CD8-positive, alpha-beta memory T cell (primary cell): ENCODE measurements around the gene RAE1. TPM values are rescaled to one million over a fixed set of nuclear protein-coding genes. Genes with fewer than 3 reads are reported as not detected.

Source experiments
- CTCF ChIA-PET: fragments of 350-600 bp; sonication (Branson Sonifier 250); formaldehyde crosslinking; loops from one replicate; lab custom pipeline; 2021; ENCODE audit warnings: antibody characterized with exemption; lab: Charles Lee
- POLR2A ChIA-PET: fragments of 350-600 bp; sonication (Branson Sonifier 250); formaldehyde crosslinking; loops from one replicate; lab custom pipeline; 2021; ENCODE audit warnings: antibody characterized with exemption; lab: Charles Lee
- DNase-seq, 5 donors: peaks; one replicate each; pipeline versions ENCODE4 v3.0.0 to v3.0.0-alpha.2; 2020 to 2022; ENCODE audit warnings: mixed read lengths in 1 of 5
- H3K27ac ChIP-seq: one replicate; pipeline ENCODE4 v1.7.0; 2013; ENCODE audit warnings: low read depth, mild to moderate bottlenecking, low read length, moderate library complexity
- H3K27me3 ChIP-seq: 2 replicates; pipeline ENCODE4 v1.7.0; 2013; ENCODE audit warnings: low read length, mild to moderate bottlenecking; ENCODE audit not compliant: insufficient read depth, poor library complexity, severe bottlenecking
- H3K36me3 ChIP-seq: 2 replicates; pipeline ENCODE4 v1.7.0; 2013; ENCODE audit warnings: mild to moderate bottlenecking, low read length, moderate library complexity; ENCODE audit not compliant: insufficient read depth
- H3K4me1 ChIP-seq: 2 replicates; pipeline ENCODE4 v1.7.0; 2013; ENCODE audit warnings: mild to moderate bottlenecking, low read length, moderate library complexity; ENCODE audit not compliant: insufficient read depth
- H3K4me3 ChIP-seq: 2 replicates; pipeline ENCODE4 v1.7.0; 2013; ENCODE audit warnings: mild to moderate bottlenecking, low read length
- H3K9me3 ChIP-seq: 2 replicates; pipeline ENCODE4 v1.7.0; 2013; ENCODE audit warnings: mild to moderate bottlenecking, low read length
- H3K27ac Mint-ChIP-seq, 8 donors: one replicate each; pipeline ENCODE4 v1.8.0; 2020 to 2021; ENCODE audit warnings: mixed read lengths in 8 of 8, mild to moderate bottlenecking in 6 of 8, inconsistent platforms in 3 of 8, moderate library complexity in 3 of 8
- H3K27me3 Mint-ChIP-seq, 2 donors: one replicate each; pipeline ENCODE4 v1.8.0; 2020 to 2021; ENCODE audit warnings: mixed read lengths in 2 of 2, mild to moderate bottlenecking in 1 of 2, moderate library complexity in 1 of 2
- H3K36me3 Mint-ChIP-seq, 3 donors: one replicate each; pipeline ENCODE4 v1.8.0; 2020 to 2021; ENCODE audit warnings: mixed read lengths in 3 of 3, inconsistent platforms in 1 of 3, mild to moderate bottlenecking in 1 of 3
- H3K4me1 Mint-ChIP-seq, 3 donors: one replicate each; pipeline ENCODE4 v1.8.0; 2020 to 2021; ENCODE audit warnings: mixed read lengths in 3 of 3, inconsistent platforms in 1 of 3, mild to moderate bottlenecking in 1 of 3
- H3K4me3 Mint-ChIP-seq, 7 donors: one replicate each; pipeline ENCODE4 v1.8.0; 2020 to 2021; ENCODE audit warnings: mixed read lengths in 7 of 7, mild to moderate bottlenecking in 6 of 7, moderate library complexity in 4 of 7, inconsistent platforms in 2 of 7
- H3K9me3 Mint-ChIP-seq, 5 donors: one replicate each; pipeline ENCODE4 v1.8.0; 2020 to 2022; ENCODE audit warnings: mixed read lengths in 5 of 5, mild to moderate bottlenecking in 3 of 5, moderate library complexity in 2 of 5, inconsistent platforms in 1 of 5
- polyA plus RNA-seq: library from polyadenylated mRNA; unstranded; fragments of 300-500 nt; fragmentation: Illumina TruSeq; gene quantifications from one replicate; pipeline ENCODE4 v1.2.3, GENCODE V29; 2021
- total RNA-seq, 2 experiments: library from RNA; stranded (reverse); gene quantifications; one replicate each; pipeline ENCODE4 v1.2.3, GENCODE V29; 2021

RAE1 gene
- total and polyA plus RNA-seq, 3 experiments from 2014 or later, result 40.7 to 52.8 (median 50.2) TPM

GRCh38 chr20:57321142-57321541 is 29.9 kb upstream of the RAE1 start:
- no peak overlapping the region for H3K4me3 ChIP-seq
- no peaks in the 10 kb centered on the region for H3K4me1 ChIP-seq
- no peaks in the 10 kb centered on the region for H3K9me3 ChIP-seq
- Mint-ChIP-seq H3K27me3 (peaks cover 24 to 55% of the 10 kb centered on the region in 2 donors), H3K4me1 (no peaks in the 10 kb centered on the region), H3K27ac (no peak overlapping the region), H3K4me3 (no peak overlapping the region), H3K9me3 (peaks cover 0 to 3% (median 0%) of the 10 kb centered on the region in 5 donors), H3K36me3 (peaks cover 0 to 2% (median 0%) of the 10 kb centered on the region in 3 donors)
- ChIA-PET CTCF (no interaction called here), POLR2A (no interaction called here)
- DNase-seq, result no peak
- H3K27me3 ChIP-seq, result peaks cover 4% of the 10 kb centered on the region
- no peak overlapping the region for H3K27ac ChIP-seq
- no peaks in the 10 kb centered on the region for H3K36me3 ChIP-seq

- Histone ChIP-seq H3K4me3 (no peak overlapping the region), H3K4me1 (no peaks in the 10 kb centered on the region), H3K9me3 (no peaks in the 10 kb centered on the region), H3K27ac (no peak overlapping the region), H3K36me3 (no peaks in the 10 kb centered on the region), H3K27me3 (peaks cover 4% of the 10 kb centered on the region)
- no peaks in the 10 kb centered on the region for H3K4me1 Mint-ChIP-seq
- ChIA-PET CTCF (no interaction called here), POLR2A (no interaction called here)
- H3K4me3 Mint-ChIP-seq, result no peak overlapping the region
- peaks cover 0 to 2% (median 0%) of the 10 kb centered on the region in 3 donors for H3K36me3 Mint-ChIP-seq
- DNase-seq, result no peak
- H3K9me3 Mint-ChIP-seq, result peaks cover 0 to 3% (median 0%) of the 10 kb centered on the region in 5 donors
- no peak overlapping the region for H3K27ac Mint-ChIP-seq
- peaks cover 24 to 64% of the 10 kb centered on the region in 2 donors for H3K27me3 Mint-ChIP-seq
Measured at GRCh38 chr20:57322476-57322875, 28.6 kb upstream of the RAE1 start.

GRCh38 chr20:57323034-57323433 is 28.0 kb upstream of the RAE1 start:
- Mint-ChIP-seq H3K27me3 (peaks cover 24 to 63% of the 10 kb centered on the region in 2 donors), H3K4me1 (no peaks in the 10 kb centered on the region), H3K36me3 (peaks cover 0 to 2% (median 0%) of the 10 kb centered on the region in 3 donors), H3K27ac (no peak overlapping the region), H3K4me3 (no peak overlapping the region), H3K9me3 (peaks cover 0 to 3% (median 0%) of the 10 kb centered on the region in 5 donors)
- Histone ChIP-seq H3K9me3 (no peaks in the 10 kb centered on the region), H3K27me3 (peaks cover 4% of the 10 kb centered on the region), H3K36me3 (no peaks in the 10 kb centered on the region), H3K27ac (no peak overlapping the region), H3K4me1 (no peaks in the 10 kb centered on the region), H3K4me3 (no peak overlapping the region)
- ChIA-PET POLR2A (no interaction called here), CTCF (no interaction called here)
- DNase-seq, result no peak

GRCh38 chr20:57325632-57326356 is 25.3 kb upstream of the RAE1 start:
- no peak overlapping the region for H3K27ac ChIP-seq
- H3K27me3 ChIP-seq, result no peaks in the 10 kb centered on the region
- Mint-ChIP-seq H3K27ac (no peak overlapping the region), H3K27me3 (peaks cover 21 to 60% of the 10 kb centered on the region in 2 donors), H3K36me3 (peaks cover 0 to 2% (median 0%) of the 10 kb centered on the region in 3 donors), H3K4me3 (no peak overlapping the region), H3K9me3 (peaks cover 0 to 3% (median 0%) of the 10 kb centered on the region in 5 donors), H3K4me1 (no peaks in the 10 kb centered on the region)
- ChIA-PET POLR2A (interaction anchor here (0.7 kb wide), 1 partner anchor 904 kb away, joined by 3 read pairs; no protein-coding TSS in a partner anchor), CTCF (no interaction called here)
- no peak overlapping the region for H3K4me3 ChIP-seq
- no peak for DNase-seq
- H3K36me3 ChIP-seq, result no peaks in the 10 kb centered on the region
- no peaks in the 10 kb centered on the region for H3K4me1 ChIP-seq
- no peaks in the 10 kb centered on the region for H3K9me3 ChIP-seq

- H3K4me3 Mint-ChIP-seq, result no peak overlapping the region
- peaks cover 0 to 3% (median 0%) of the 10 kb centered on the region in 5 donors for H3K9me3 Mint-ChIP-seq
- no peak for DNase-seq
- peaks cover 18 to 62% of the 10 kb centered on the region in 2 donors for H3K27me3 Mint-ChIP-seq
- H3K4me1 ChIP-seq, result no peaks in the 10 kb centered on the region
- no peak overlapping the region for H3K4me3 ChIP-seq
- H3K4me1 Mint-ChIP-seq, result no peaks in the 10 kb centered on the region
- no peaks in the 10 kb centered on the region for H3K9me3 ChIP-seq
- peaks cover 0 to 2% (median 0%) of the 10 kb centered on the region in 3 donors for H3K36me3 Mint-ChIP-seq
- H3K27ac Mint-ChIP-seq, result no peak overlapping the region
- H3K36me3 ChIP-seq, result no peaks in the 10 kb centered on the region
- no peaks in the 10 kb centered on the region for H3K27me3 ChIP-seq
- POLR2A ChIA-PET, result no interaction called here
- CTCF ChIA-PET, result no interaction called here
- no peak overlapping the region for H3K27ac ChIP-seq
Measured at GRCh38 chr20:57326667-57327455, 24.2 kb upstream of the RAE1 start.

GRCh38 chr20:57327820-57328219 is 23.2 kb upstream of the RAE1 start:
- CTCF ChIA-PET, result no interaction called here
- Mint-ChIP-seq H3K27me3 (peaks cover 13 to 59% of the 10 kb centered on the region in 2 donors), H3K9me3 (peaks cover 0 to 3% (median 0%) of the 10 kb centered on the region in 5 donors), H3K36me3 (peaks cover 0 to 2% (median 0%) of the 10 kb centered on the region in 3 donors), H3K27ac (no peak overlapping the region), H3K4me1 (no peaks in the 10 kb centered on the region), H3K4me3 (no peak overlapping the region)
- Histone ChIP-seq H3K4me3 (no peak overlapping the region), H3K4me1 (no peaks in the 10 kb centered on the region), H3K9me3 (no peaks in the 10 kb centered on the region), H3K27me3 (no peaks in the 10 kb centered on the region), H3K36me3 (no peaks in the 10 kb centered on the region), H3K27ac (no peak overlapping the region)
- DNase-seq, result no peak
- POLR2A ChIA-PET, result no interaction called here

- Histone ChIP-seq H3K27me3 (no peaks in the 10 kb centered on the region), H3K9me3 (no peaks in the 10 kb centered on the region), H3K36me3 (no peaks in the 10 kb centered on the region), H3K27ac (no peak within 1 kb of the TSS), H3K4me3 (no peak within 1 kb of the TSS), H3K4me1 (no peaks in the 10 kb centered on the region)
- DNase-seq, result no peak
- H3K27ac Mint-ChIP-seq, result no peak within 1 kb of the TSS
- H3K4me3 Mint-ChIP-seq, result no peak within 1 kb of the TSS
- POLR2A ChIA-PET, result no interaction called here
- H3K36me3 Mint-ChIP-seq, result peaks cover 0 to 2% (median 0%) of the 10 kb centered on the region in 3 donors
- CTCF ChIA-PET, result no interaction called here
- no peaks in the 10 kb centered on the region for H3K4me1 Mint-ChIP-seq
- peaks cover 0 to 2% (median 0%) of the 10 kb centered on the region in 5 donors for H3K9me3 Mint-ChIP-seq
- peaks cover 11 to 56% of the 10 kb centered on the region in 2 donors for H3K27me3 Mint-ChIP-seq
Measured at GRCh38 chr20:57329608-57330221, 21.3 kb upstream of the RAE1 start, which contains the start of gene SPO11. SPO11 (plus strand) TSS chr20:57329803; CDS start chr20:57329868, 65 bp downstream.
